Activated naive CD8-positive, alpha-beta T cell treated with anti-CD3 and anti-CD28 coated beads, Interleukin-2, amount 50 U/mL, for 16 hours (primary cell): ENCODE measurements around the gene MRPL57.
"Not testable (repeated sequence)": the region's sequence is repeated elsewhere in the genome, so short reads cannot be mapped to it uniquely, and the experiment has no call there.

Experiments
- DNase-seq: peaks from one replicate; pipeline ENCODE4 v3.0.0-alpha.2; 2020; ENCODE audit warnings: low read depth, low spot score

Gene MRPL57

DNA sequence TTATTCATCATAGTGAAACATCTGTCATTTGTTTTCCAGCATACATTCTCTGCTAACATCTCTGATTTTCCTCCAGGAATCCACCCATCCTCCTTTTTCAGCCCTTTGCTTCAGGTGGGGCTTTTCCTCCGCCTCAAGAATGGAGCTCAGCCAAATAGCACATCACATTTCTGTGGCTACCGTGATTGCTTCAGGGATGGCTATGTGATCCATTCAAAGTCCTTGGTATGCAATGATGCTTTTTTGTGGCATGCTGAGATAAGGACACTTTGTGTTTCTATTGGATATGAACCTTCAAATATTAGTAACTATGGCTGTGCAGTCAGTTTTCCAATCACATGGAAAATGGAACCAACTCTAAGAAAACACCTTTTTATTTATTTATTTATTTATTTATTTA is 18.3 kb downstream of the MRPL57 start:
- DNase-seq: not testable (repeated sequence)

DNA sequence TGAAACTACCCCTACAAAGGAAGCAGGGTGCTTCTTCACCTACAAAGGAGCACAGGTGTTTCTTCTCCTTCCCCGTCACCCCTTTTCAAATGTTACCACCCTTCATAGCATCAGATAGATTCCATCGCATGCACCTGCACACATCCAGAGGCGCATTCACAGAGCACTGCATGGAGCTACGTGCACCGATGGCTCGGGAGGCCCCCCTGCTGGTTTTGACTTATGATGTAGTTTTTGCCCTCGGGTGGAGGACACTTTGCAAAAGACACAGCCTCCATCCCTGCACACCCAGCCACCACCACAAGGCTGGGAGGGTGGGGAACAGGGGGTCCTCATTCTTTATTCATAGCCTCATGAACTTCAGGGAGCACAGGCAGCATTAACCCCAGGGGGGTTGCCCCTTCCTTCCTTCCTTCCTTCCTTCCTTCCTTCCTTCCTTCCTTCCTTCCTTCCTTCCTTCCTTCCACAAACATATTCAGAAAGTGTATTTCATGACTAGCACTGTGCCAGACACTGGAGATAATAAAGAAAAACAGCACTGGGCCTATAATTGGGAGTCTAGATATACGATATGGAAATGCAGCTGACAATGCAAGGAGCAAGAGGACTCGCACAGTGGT is 21.3 kb downstream of the MRPL57 start:
- not testable (repeated sequence) for DNase-seq

DNA sequence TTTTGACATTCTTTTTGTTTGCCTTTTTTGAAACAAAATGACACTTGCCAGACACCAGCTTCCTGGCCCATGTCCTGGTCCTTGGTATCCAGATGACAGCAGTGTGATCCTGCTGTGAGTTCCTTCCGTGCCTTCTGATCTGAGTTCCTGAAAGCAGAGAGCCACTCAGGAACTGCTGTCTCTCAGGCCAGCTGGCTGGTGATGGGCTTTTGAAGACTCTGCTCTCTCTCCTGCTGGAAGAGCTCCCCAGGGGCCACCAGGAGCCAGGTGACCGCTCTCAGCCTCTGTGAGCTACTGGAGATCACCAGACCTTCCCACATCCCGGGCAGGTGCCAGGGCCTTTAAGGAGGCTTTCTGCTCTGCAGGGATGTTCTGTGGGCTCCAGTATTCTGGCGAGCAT is 21.9 kb downstream of the MRPL57 start:
- not testable (repeated sequence) for DNase-seq

DNA sequence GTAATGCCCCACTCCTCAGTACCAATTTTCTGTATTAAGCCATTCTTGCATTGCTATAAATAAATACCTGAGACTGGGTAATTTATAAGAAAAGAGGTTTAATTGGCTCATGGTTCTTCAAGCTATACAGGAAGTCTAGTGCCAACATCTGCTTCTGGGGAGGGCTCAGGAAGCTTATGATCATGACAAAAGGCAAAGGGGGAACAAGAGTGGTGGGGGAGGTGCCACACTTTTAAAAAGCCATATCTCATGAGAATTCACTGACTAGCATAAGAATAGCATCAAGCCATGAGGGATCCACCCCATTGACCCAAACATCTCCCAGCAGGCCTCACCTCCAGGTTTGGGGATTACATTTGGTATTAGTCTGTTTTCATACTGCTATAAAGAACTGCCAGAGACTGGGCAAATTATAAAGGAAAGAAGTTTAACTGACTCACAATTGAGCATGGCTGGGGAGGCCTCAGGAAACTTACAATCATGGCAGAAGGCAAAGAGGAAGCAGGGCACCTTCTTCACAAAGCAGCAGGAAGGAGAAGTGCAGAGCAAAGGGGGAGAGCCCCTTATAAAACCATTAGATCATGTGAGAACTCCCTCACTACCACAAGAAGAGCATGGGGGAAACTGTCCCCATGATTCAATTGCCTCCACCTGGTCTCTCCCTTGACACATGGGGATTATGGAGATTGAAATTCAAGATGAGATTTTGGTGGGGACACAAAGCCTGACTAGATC is 25.2 kb downstream of the MRPL57 start:
- DNase-seq: not testable (repeated sequence)

DNA sequence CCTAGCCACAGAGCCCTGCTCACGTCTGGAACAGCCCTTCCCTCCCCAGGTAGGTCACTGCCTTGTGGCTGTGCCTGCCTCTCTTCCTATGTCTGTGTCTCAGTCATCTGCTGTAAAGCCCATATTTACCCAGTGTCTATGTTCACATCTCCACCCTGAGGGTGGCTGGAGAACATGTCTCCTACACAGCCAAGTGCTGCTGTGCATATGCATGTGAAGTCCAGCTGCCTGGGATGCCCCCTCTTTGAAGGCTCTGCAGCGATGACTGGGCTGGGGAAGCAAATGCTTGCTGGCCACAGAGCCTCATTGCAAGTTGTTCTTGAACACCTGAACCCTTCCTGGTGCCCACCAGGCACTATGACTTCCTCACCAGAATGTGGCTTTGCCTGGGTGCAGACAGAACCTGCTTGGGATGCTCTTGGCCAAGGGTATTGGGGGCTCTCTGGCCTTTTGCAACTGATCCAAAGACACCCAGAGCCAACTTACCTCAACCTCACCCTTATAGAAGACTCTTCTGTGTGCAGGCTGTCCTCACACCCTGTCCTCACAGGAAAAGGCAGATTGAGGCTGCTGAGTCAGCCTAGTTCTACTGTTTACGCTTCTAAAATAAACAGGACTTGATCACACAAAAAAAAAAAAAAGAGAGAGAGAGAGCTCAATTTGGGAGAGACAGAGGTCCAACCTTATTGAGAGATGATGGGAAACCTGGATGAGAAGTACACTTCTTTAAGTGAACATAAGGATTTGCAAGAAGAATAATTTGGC is 26.5 kb downstream of the MRPL57 start:
- DNase-seq: no peak

DNA sequence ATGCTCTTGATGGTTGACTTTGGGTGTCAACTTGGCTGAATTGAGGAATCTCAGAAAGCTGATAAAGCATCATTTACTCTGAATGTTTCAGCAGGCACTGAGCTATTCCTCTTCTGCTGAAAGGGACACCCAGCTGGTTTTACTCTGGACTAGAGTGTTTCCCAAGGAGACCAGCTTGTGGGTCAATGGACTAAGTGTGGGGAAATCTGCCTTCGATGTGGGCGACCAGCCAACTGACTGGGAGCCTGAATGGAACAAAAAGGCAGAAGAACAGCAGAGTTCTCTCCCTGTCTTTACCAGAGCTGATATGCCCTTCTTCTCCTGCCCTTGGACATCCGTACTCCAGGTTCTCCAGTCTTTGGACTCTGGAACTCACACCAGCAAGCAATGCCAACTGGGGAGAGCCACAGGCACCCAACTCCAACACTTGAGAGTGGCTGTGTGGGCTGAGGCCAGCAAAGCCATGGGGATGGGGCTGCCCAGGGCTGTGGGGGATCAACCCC is 32.2 kb downstream of the MRPL57 start:
- no peak for DNase-seq

DNA sequence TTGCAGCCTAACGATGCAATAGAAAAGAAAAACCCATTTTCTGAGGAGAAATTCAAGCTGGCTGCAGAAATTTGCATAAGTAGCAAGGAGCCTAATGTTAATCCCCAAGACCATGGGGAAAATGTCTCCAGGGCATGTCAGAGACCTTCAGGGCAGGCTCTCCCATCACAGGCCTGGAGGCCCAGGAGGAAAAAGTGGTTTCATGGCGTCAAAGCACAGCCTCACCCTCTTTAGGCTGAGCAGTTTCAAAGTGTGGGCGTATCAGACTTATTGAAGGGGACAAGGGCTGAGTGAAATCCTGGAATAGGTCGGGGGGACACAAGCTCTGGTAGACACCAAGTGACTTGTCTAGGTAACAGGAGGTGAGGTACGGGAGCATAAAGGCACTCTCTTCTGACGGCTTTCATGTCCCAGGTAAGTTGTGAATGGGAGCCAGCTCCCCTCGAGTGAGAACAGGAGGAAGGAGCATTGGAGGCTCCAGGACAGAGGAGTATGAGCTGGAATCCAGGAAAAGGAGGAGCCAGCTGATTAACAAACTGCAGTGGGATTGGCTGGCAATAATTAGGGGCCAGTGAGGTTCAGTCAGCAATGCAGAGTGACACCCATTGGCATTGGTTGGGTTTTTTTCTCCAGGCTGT is 35.8 kb downstream of the MRPL57 start:
- no peak for DNase-seq

DNA sequence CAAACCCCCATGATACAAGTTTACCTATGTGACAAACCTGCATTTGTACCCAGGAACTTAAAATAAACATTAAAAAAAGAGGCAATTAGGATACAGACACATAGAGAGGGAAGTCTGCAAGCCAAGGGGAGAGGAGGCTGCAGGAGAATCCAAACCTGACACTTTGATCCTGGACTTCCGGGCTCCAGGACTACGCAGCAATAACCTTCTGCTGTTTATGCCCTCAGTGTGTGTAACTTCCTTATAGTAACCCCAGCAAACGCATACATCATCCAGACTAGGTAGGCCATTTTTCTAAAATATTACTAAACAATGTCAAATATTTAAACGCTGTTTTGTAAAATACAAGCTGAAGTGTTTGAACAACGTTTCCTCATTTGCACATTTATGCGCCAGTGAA is 39.0 kb downstream of the MRPL57 start:
- DNase-seq: not testable (repeated sequence)

DNA sequence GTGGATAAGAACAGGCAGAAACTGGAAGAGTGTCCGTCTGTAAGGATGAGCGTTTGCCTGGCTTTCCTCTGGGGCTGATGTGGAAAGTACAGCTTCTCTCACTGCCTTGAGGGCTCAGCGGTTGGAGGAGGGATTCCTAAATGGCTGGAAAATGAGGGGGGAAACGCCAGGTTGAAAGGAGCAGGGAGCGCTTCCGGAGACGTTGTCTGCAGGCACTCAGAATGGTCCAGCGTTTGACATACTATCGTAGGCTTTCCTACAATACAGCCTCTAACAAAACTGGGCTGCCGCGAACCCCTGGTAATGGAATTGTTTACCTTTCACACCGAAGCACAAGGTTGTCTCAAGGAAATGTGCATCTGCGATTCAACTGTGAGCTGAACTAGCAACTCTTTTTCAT is 39.9 kb downstream of the MRPL57 start:
- DNase-seq: no peak

DNA sequence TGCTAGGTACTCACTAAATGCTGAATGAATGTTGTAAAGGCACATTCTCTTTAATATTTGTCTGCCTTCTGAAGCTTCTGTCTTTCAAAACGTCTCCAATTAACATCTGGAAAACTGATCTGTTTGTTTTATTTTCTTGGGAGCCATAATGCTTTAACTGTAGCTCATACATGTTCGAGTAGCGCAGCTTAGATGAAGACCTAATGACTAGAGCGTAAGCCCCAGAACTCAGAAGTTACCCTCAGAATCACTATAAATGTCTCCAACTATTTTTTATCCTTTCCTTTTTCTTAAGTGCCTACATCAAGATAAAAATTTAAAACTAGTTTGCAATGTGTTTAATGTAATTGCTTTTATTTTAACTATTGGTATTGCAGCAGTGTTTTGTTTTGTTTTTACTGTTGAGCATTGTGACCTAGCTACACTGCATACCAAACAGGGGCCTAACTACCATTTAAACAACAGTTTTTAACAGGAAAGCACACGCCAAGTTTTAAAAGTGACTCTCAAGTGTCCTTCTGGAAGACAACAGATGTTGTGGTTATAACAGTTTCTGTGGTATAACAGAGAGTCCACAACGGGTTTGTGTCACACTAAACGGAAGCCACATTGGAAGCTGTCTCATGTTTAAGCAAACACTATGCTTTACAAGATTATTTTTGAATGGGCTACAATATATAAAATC is 42.0 kb downstream of the MRPL57 start:
- DNase-seq: no peak

DNA sequence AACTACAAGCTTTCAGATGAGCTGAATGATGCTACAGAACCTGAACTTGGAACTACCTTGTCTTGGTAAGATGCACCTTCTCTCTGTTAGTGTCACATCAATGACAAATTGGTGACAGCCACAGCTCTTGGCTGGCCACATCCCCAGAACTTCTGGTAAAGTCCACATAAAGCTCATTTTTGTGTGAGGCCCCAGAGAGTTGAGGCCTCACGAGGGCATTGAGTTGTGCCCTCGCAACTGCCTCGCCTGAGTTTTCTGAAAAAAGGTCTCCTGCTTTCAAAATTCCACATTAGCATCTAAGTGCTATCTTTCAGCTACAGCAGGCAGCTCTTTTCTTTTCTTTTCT is 42.6 kb downstream of the MRPL57 start:
- no peak for DNase-seq

DNA sequence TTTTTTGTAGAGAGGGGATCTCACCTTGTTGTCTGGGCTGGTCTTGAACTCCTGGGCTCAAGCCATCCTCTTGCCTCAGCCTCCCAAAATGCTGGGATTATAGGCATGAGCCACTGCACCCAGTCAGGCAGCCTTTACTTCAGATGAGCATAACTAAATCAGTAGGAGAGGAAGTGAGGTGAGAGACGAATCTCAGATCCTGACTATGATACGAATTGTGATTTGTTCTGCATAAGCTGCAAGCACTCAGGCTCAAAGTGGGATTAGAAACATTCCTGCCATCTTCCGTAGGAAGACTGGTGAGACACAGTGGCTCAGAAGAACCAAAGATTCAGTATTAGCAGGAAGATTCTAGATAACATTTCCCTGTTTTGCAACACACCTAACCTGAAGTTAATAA is 43.3 kb downstream of the MRPL57 start:
- not testable (repeated sequence) for DNase-seq

DNA sequence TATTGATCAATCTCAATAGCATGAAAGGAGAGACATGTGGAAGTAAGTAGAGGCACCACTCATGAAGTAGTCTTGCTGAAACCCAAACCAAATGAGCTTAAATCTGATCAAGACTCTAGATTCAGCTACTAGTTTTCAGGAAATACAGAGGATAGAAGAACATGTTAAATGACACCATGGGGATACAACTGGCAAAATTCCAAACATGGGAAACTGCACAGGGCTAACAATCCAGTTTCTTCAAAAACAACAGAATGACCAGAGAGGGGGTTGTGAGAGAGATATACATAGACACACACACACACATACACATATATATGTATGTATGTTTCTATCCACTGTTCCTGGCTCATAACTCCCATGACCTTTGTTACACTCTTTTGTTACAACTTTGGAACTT is 44.8 kb downstream of the MRPL57 start:
- DNase-seq: no peak

DNA sequence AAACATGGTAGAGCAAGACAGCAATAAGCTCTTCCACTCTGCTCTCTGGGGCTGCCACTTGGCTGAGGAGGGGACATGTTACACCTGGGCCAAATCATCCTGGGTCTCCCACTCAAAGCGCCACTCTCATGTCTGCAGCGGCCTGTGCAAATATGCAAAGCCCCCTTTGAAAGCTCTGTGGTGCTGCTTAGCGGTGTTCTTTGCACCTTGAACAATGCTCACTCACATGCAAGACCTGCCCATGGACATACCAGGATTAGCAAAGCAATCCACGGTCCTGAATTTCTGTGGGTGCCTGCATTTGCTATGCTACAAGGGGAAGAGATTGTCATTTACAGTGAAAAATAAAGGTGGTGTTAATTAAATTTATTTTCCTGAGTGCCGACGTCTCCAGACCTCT is 48.6 kb downstream of the MRPL57 start:
- DNase-seq: no peak

DNA sequence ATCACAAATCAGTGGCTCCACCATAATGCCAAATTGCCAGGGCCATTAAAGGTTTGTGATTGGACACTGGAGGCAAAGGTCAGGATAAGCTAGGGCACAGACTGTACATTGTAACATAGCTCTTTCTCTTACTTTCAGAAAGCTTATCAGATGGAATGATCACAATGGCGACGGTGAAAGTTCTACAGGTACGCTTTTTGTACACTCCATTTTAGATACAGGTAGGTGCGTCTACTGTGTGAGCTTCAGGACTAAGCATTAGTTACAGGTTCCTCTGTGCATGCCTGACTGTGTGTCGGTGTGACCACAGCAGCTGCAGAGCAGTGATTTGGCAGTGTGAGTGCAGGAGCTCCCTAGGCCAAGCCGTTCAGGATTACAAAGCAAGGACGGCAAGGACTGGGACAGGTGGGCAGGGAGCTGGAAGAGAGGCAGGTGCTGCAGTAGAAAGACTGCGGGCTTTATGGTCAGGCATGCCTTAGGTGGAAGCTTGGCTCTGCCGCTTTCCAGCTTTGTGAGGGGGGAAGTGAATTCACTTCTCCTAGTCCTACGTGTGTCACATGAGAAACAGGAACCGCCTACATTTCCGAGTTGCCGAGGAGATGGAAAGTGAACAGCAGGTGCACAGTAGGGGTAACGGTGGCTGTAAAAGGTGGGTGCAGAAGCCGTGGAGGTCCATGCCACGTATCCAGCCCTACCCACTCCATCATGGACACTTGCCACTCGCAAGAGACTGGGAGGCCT is 49.6 kb downstream of the MRPL57 start:
- DNase-seq: no peak

DNA sequence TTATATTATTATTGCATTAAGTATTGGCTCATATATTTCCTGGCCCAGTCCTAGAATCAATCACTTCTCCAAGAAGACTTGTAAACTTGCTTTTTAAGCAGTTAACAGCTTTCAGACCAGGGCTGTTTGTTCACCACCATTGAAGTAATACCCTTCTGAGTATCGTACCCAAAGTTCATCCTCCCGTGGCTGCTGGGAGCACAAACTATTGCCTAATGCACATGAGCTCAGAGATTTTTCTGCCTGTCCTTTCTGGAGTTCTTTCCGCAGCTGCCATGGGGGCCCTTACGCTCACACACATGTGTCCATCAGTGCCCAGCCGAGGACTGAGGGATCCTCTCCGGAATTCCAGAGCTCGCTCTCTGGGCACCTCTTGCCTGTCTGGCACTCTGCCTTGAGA is 51.5 kb downstream of the MRPL57 start:
- no peak for DNase-seq
